ENCODE data around the gene HSD17B8. TPM values are rescaled to one million over a fixed set of nuclear protein-coding genes. Genes with fewer than 3 reads are reported as not detected.

Gene HSD17B8
- total and polyA plus RNA-seq, 2 donors (not counting 1 experiment from before 2014, with no cell fraction given) = 10.8 to 25.5 TPM

- Histone ChIP-seq H3K4me2 (replicated peaks; ENCODE audit: low read depth, low read length, poor library complexity, severe bottlenecking) (no peak overlapping the region), H3K79me2 (ENCODE audit: control insufficient read depth, insufficient read depth, low read length) (no peaks in the 10 kb centered on the region), H4K20me1 (ENCODE audit: control insufficient read depth, insufficient read depth, low read length, poor library complexity, severe bottlenecking) (no peaks in the 10 kb centered on the region), H3K27me3 (replicated peaks in 1 of 4; ENCODE audit: control extremely low read depth in 1 of 4, control insufficient read depth in 3 of 4, insufficient read depth in 4 of 4, low read length in 3 of 4) (peaks cover 0 to 24% (median 3%) of the 10 kb centered on the region in 4 experiments), H3K36me3 (replicated peaks in 1 of 2; ENCODE audit: control extremely low read depth in 1 of 2, control insufficient read depth in 1 of 2, extremely low read depth in 1 of 2, insufficient read depth in 2 of 2, low read length in 1 of 2) (no peaks in the 10 kb centered on the region), H3K9ac (ENCODE audit: low read length) (no peak overlapping the region), H3K27ac (ENCODE audit: low read length in 2 of 2) (no peak overlapping the region), H3K4me1 (ENCODE audit: control insufficient read depth in 2 of 2, insufficient read depth in 2 of 2, low read length in 2 of 2) (no peaks in the 10 kb centered on the region), H2AFZ (ENCODE audit: insufficient read depth, low read depth, low read length, poor library complexity, severe bottlenecking) (no peak overlapping the region), H3K9me3 (ENCODE audit: control extremely low read depth in 1 of 3, control insufficient read depth in 2 of 3, insufficient read depth in 1 of 3, low read length in 2 of 3) (no peaks in the 10 kb centered on the region), H3K4me3 (ENCODE audit: control extremely low read depth in 1 of 5, extremely low read depth in 1 of 5, insufficient read depth in 1 of 5, low read depth in 2 of 5, low read length in 4 of 5) (no peak overlapping the region)
- intact Hi-C loops (cut with micrococcal nuclease) = no loop called here
- 95% methylated on average over 6 of the region's 6 CpGs for WGBS (ENCODE audit: insufficient coverage)
- ChIA-PET CTCF (interaction anchor here (1.2 to 1.5 kb wide), 2 partner anchors 11 to 237 kb away, joined by 4 to 7 read pairs; no protein-coding TSS in a partner anchor), POLR2A (interaction anchor here (0.7 kb wide), 1 partner anchor 156 kb away, joined by 5 read pairs; no protein-coding TSS in a partner anchor)
- no peak for DNase-seq
- ATAC-seq (ENCODE audit: low read depth) = no peak
- H3K4me1 Mint-ChIP-seq = peaks cover 2% of the 10 kb centered on the region
- no peaks in the 10 kb centered on the region for H3K9me3 Mint-ChIP-seq (ENCODE audit: insufficient read depth)
- no peak for TF ChIP-seq CTCF (IDR thresholded peaks at IDR 0.05)
- no peak for TF ChIP-seq EZH2 (IDR thresholded peaks at IDR 0.05; ENCODE audit: borderline replicate concordance, insufficient read depth, low read depth, low read length, poor library complexity, severe bottlenecking)
- no peak overlapping the region for H3K27ac Mint-ChIP-seq
- peaks cover 53% of the 10 kb centered on the region for H3K27me3 Mint-ChIP-seq
- H3K4me3 Mint-ChIP-seq = no peak overlapping the region
These were observed 32.4 kb downstream of the HSD17B8 start for GRCh38 chr6:33236852-33237251.

GRCh38 chr6:33237741-33238140 is 33.3 kb downstream of the HSD17B8 start:
- no peaks in the 10 kb centered on the region for H4K20me1 ChIP-seq (ENCODE audit: control insufficient read depth, insufficient read depth, low read length, poor library complexity, severe bottlenecking)
- Mint-ChIP-seq H3K27me3 (peaks cover 49% of the 10 kb centered on the region), H3K27ac (no peak overlapping the region), H3K4me1 (peaks cover 3% of the 10 kb centered on the region), H3K4me3 (no peak overlapping the region), H3K9me3 (ENCODE audit: insufficient read depth) (no peaks in the 10 kb centered on the region)
- H3K4me3 ChIP-seq (ENCODE audit: control extremely low read depth in 1 of 5, extremely low read depth in 1 of 5, insufficient read depth in 1 of 5, low read depth in 2 of 5, low read length in 4 of 5) = no peak overlapping the region
- no peaks in the 10 kb centered on the region for H3K9me3 ChIP-seq (ENCODE audit: control extremely low read depth in 1 of 3, control insufficient read depth in 2 of 3, insufficient read depth in 1 of 3, low read length in 2 of 3)
- ChIA-PET POLR2A (interaction anchor here (0.6 kb wide), 1 partner anchor 237 kb away, joined by 6 read pairs; no protein-coding TSS in a partner anchor), CTCF (interaction anchor here (1.1 to 1.2 kb wide), 4 partner anchors 33 to 237 kb away, joined by 3 to 4 read pairs (median 4); partner anchors contain the start of gene VPS52)
- H3K4me1 ChIP-seq (ENCODE audit: control insufficient read depth in 2 of 2, insufficient read depth in 2 of 2, low read length in 2 of 2) = no peaks in the 10 kb centered on the region
- no peak overlapping the region for H3K27ac ChIP-seq (ENCODE audit: low read length in 2 of 2)
- TF ChIP-seq EZH2 (IDR thresholded peaks at IDR 0.05; ENCODE audit: borderline replicate concordance, insufficient read depth, low read depth, low read length, poor library complexity, severe bottlenecking) (no peak), CTCF (IDR thresholded peaks at IDR 0.05) (no peak)
- peaks cover 0 to 24% (median 3%) of the 10 kb centered on the region in 4 experiments for H3K27me3 ChIP-seq (replicated peaks in 1 of 4; ENCODE audit: control extremely low read depth in 1 of 4, control insufficient read depth in 3 of 4, insufficient read depth in 4 of 4, low read length in 3 of 4)
- no peaks in the 10 kb centered on the region for H3K79me2 ChIP-seq (ENCODE audit: control insufficient read depth, insufficient read depth, low read length)
- no peak for ATAC-seq (ENCODE audit: low read depth)
- intact Hi-C loops (cut with micrococcal nuclease) = no loop called here
- no peaks in the 10 kb centered on the region for H3K36me3 ChIP-seq (replicated peaks in 1 of 2; ENCODE audit: control extremely low read depth in 1 of 2, control insufficient read depth in 1 of 2, extremely low read depth in 1 of 2, insufficient read depth in 2 of 2, low read length in 1 of 2)
- WGBS (ENCODE audit: insufficient coverage) = 80% methylated on average over 2 of the region's 2 CpGs
- no peak overlapping the region for H3K4me2 ChIP-seq (replicated peaks; ENCODE audit: low read depth, low read length, poor library complexity, severe bottlenecking)
- H2AFZ ChIP-seq (ENCODE audit: insufficient read depth, low read depth, low read length, poor library complexity, severe bottlenecking) = no peak overlapping the region
- no peak overlapping the region for H3K9ac ChIP-seq (ENCODE audit: low read length)
- no peak for DNase-seq

Measured in B cell (primary cell).